A549 (cell line): ENCODE results near the gene FCAMR.
A peak's percentile ranks its signal among the peaks of the same experiment; 100 is the strongest.

Source experiments
- CTCF ChIP-seq: fragments of >200 bp; sonication (Bioruptor Twin); formaldehyde crosslinking; IDR thresholded peaks from 3 replicates; pipeline ENCODE4 v1.5.1; 2016
- NFE2L2 ChIP-seq: fragments of 150-350 bp; conservative IDR thresholded peaks from 2 replicates; pipeline ENCODE4 v1.6.1; 2014; ENCODE audit warnings: low read length
- NPAS2 ChIP-seq: fragments of 250-450 bp; sonication (Bioruptor Pico); IDR thresholded peaks from 2 replicates; pipeline ENCODE4 v1.8.0; 2022; ENCODE audit warnings: mild to moderate bottlenecking, moderate library complexity, borderline replicate concordance
- POLR2A ChIP-seq: IDR thresholded peaks from 2 replicates; pipeline ENCODE4 v1.6.1; 2012; ENCODE audit warnings: mild to moderate bottlenecking, low read length
- RAD21 ChIP-seq, 2 experiments: fragments of >200 bp in 1 of 2; sonication (Bioruptor Twin) in 1 of 2; formaldehyde crosslinking in 1 of 2; IDR thresholded peaks in 1 of 2; conservative IDR thresholded peaks in 1 of 2; 2 replicates in 1 of 2; 3 replicates in 1 of 2; pipeline ENCODE4 v1.6.1; 2012 to 2018; ENCODE audit warnings: inconsistent platforms in 1 of 2
- TF ChIP-seq, protein P1 (sequence below): fragments of 200-600 bp; sonication (generic); IDR thresholded peaks from 2 replicates; pipeline ENCODE4 v1.6.1; 2016; ENCODE audit warnings: antibody characterized with exemption, mild to moderate bottlenecking, moderate library complexity

- TF ChIP-seq NFE2L2 (no peak), RAD21 (conservative IDR thresholded peaks at IDR 0.05 in 1 of 2, IDR thresholded peaks at IDR 0.05 in 1 of 2) (peak; percentile 92), NPAS2 (no peak), CTCF (peak; percentile 92), POLR2A (no peak)
- TF ChIP-seq, protein P1, sequence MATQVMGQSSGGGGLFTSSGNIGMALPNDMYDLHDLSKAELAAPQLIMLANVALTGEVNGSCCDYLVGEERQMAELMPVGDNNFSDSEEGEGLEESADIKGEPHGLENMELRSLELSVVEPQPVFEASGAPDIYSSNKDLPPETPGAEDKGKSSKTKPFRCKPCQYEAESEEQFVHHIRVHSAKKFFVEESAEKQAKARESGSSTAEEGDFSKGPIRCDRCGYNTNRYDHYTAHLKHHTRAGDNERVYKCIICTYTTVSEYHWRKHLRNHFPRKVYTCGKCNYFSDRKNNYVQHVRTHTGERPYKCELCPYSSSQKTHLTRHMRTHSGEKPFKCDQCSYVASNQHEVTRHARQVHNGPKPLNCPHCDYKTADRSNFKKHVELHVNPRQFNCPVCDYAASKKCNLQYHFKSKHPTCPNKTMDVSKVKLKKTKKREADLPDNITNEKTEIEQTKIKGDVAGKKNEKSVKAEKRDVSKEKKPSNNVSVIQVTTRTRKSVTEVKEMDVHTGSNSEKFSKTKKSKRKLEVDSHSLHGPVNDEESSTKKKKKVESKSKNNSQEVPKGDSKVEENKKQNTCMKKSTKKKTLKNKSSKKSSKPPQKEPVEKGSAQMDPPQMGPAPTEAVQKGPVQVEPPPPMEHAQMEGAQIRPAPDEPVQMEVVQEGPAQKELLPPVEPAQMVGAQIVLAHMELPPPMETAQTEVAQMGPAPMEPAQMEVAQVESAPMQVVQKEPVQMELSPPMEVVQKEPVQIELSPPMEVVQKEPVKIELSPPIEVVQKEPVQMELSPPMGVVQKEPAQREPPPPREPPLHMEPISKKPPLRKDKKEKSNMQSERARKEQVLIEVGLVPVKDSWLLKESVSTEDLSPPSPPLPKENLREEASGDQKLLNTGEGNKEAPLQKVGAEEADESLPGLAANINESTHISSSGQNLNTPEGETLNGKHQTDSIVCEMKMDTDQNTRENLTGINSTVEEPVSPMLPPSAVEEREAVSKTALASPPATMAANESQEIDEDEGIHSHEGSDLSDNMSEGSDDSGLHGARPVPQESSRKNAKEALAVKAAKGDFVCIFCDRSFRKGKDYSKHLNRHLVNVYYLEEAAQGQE, result no peak
Observed at GRCh38 chr1:206982216-206982615, 12.0 kb upstream of the FCAMR start.
